Measurements from ENCODE around the gene PRKCH. TPM values are rescaled to one million over a fixed set of nuclear protein-coding genes. Genes with fewer than 3 reads are reported as not detected.
A peak's percentile ranks its signal among the peaks of the same experiment; 100 is the strongest.

Gene PRKCH
- total RNA-seq, 2 donors from 2014 or later: 27.6 to 33.9 TPM

GRCh38 chr14:61280526-61281185 is 40.7 kb upstream of the PRKCH start:
- intact Hi-C loops (cut with DNase I): no loop called here
- Histone ChIP-seq H3K4me3 (peak overlapping the region; percentile 59 to 75), H3K36me3 (no peaks in the 10 kb centered on the region), H3K27me3 (replicated peaks; ENCODE audit: insufficient read depth) (no peaks in the 10 kb centered on the region), H3K4me1 (replicated peaks) (no peaks in the 10 kb centered on the region), H3K9me3 (no peaks in the 10 kb centered on the region), H3K27ac (peak overlapping the region; percentile 97 to 98)
- 2% methylated on average over 70 of the region's 81 CpGs for WGBS
- peak; percentile 66 for DNase-seq (ENCODE audit: low spot score)
- TF ChIP-seq POLR2AphosphoS5 (IDR thresholded peaks at IDR 0.05) (no peak), CTCF (IDR thresholded peaks at IDR 0.05) (peak; percentile 51 to 73 (median 66)), POLR2A (IDR thresholded peaks at IDR 0.05) (no peak)

GRCh38 chr14:61281186-61281947 is 40.0 kb upstream of the PRKCH start, which contains the start of gene TMEM30B:
Gene TMEM30B, minus strand, starts transcription at chr14:61281338. Its CDS starts 191 bp downstream, at chr14:61281147.
- H3K4me1 ChIP-seq (replicated peaks): no peaks in the 10 kb centered on the region
- intact Hi-C loops (cut with DNase I): no loop called here

GRCh38 chr14:61281948-61282275 is 39.5 kb upstream of the PRKCH start:
- 70% methylated on average over 1 of the region's 1 CpG for WGBS
- TF ChIP-seq POLR2AphosphoS5 (IDR thresholded peaks at IDR 0.05): no peak
- TF ChIP-seq CTCF (IDR thresholded peaks at IDR 0.05): no peak
- no peak for TF ChIP-seq POLR2A (IDR thresholded peaks at IDR 0.05)
- no peaks in the 10 kb centered on the region for H3K4me1 ChIP-seq (replicated peaks)
- DNase-seq (ENCODE audit: low spot score): no peak
- intact Hi-C loops (cut with DNase I): no loop called here
- no peak overlapping the region for H3K4me3 ChIP-seq
- H3K36me3 ChIP-seq: no peaks in the 10 kb centered on the region
- H3K27me3 ChIP-seq (replicated peaks; ENCODE audit: insufficient read depth): no peaks in the 10 kb centered on the region
- peak overlapping the region; percentile 97 to 98 for H3K27ac ChIP-seq
- H3K9me3 ChIP-seq: no peaks in the 10 kb centered on the region

More at GRCh38 chr14:61281186-61281947, 40.0 kb upstream of the PRKCH start, which contains the start of gene TMEM30B:
- WGBS: 19% methylated on average over 36 of the region's 43 CpGs
- Histone ChIP-seq H3K27me3 (replicated peaks; ENCODE audit: insufficient read depth) (no peaks in the 10 kb centered on the region), H3K36me3 (no peaks in the 10 kb centered on the region), H3K9me3 (no peaks in the 10 kb centered on the region), H3K27ac (peak within 1 kb of the TSS; percentile 97 to 98), H3K4me3 (peak within 1 kb of the TSS; percentile 59 to 75)
- peak; percentile 92 for DNase-seq (ENCODE audit: low spot score)
- TF ChIP-seq POLR2A (IDR thresholded peaks at IDR 0.05) (peak; percentile 80), CTCF (IDR thresholded peaks at IDR 0.05) (no peak), POLR2AphosphoS5 (IDR thresholded peaks at IDR 0.05) (peak; percentile 86)

- Histone ChIP-seq H3K27me3 (replicated peaks; ENCODE audit: insufficient read depth) (no peaks in the 10 kb centered on the region), H3K4me1 (replicated peaks) (no peaks in the 10 kb centered on the region), H3K27ac (no peak overlapping the region), H3K36me3 (no peaks in the 10 kb centered on the region), H3K9me3 (no peaks in the 10 kb centered on the region), H3K4me3 (no peak overlapping the region)
- 77% methylated on average over 2 of the region's 2 CpGs for WGBS
- intact Hi-C loops (cut with DNase I): no loop called here
- no peak for DNase-seq (ENCODE audit: low spot score)
- TF ChIP-seq CTCF (IDR thresholded peaks at IDR 0.05): no peak
- no peak for TF ChIP-seq POLR2AphosphoS5 (IDR thresholded peaks at IDR 0.05)
- no peak for TF ChIP-seq POLR2A (IDR thresholded peaks at IDR 0.05)
These were observed 38.6 kb upstream of the PRKCH start for GRCh38 chr14:61282746-61283145.
